ENCODE results near the gene CMTM4.

DNA sequence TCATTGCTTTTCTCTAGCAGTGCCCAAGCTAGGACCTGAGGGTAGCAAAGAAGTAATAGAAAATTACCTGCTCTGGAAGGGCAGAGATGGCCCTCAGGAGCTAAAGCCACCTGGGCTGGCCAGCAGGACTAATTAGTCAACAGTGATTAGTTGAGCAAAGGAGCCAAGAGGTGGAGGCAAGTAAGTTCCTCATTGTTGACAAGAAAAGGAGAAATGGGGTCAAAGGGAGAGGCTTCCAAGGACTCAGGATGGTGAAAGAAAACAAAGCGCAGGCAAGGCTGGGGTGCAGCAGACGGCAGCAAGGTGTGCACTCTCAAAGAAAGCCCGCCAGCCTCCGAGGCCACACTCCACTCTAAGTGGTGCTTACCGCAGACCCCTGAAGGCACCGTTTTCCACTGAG is 44.6 kb downstream of the CMTM4 start:
- TF ChIP-seq, protein P1, sequence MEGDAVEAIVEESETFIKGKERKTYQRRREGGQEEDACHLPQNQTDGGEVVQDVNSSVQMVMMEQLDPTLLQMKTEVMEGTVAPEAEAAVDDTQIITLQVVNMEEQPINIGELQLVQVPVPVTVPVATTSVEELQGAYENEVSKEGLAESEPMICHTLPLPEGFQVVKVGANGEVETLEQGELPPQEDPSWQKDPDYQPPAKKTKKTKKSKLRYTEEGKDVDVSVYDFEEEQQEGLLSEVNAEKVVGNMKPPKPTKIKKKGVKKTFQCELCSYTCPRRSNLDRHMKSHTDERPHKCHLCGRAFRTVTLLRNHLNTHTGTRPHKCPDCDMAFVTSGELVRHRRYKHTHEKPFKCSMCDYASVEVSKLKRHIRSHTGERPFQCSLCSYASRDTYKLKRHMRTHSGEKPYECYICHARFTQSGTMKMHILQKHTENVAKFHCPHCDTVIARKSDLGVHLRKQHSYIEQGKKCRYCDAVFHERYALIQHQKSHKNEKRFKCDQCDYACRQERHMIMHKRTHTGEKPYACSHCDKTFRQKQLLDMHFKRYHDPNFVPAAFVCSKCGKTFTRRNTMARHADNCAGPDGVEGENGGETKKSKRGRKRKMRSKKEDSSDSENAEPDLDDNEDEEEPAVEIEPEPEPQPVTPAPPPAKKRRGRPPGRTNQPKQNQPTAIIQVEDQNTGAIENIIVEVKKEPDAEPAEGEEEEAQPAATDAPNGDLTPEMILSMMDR (IDR thresholded peaks at IDR 0.05; ENCODE audit: insufficient read depth, low read length, poor library complexity, severe bottlenecking), result no peak
- TF ChIP-seq EZH2phosphoT487 (conservative IDR thresholded peaks at IDR 0.05; ENCODE audit: low read length), result no peak

All from SU-DHL-6 (cell line).